Measurements from ENCODE around the gene KIF3A.

The KIF3A gene

GRCh38 chr5:132663771-132664695 is 73.3 kb downstream of the KIF3A start:
- no peaks in the 10 kb centered on the region for H4K20me1 ChIP-seq (ENCODE audit: control insufficient read depth, insufficient read depth, low read depth, low read length)
- no peaks in the 10 kb centered on the region for H3K9me3 ChIP-seq (ENCODE audit: control insufficient read depth, insufficient read depth, low read length)
- no peaks in the 10 kb centered on the region for H3K4me1 ChIP-seq (ENCODE audit: control insufficient read depth, low read length)
- H3K79me2 ChIP-seq (ENCODE audit: control insufficient read depth, low read length) = no peaks in the 10 kb centered on the region
- no peaks in the 10 kb centered on the region for H3F3A ChIP-seq (ENCODE audit: control insufficient read depth, insufficient read depth)
- H3K4me3 ChIP-seq (ENCODE audit: low read length) = no peak overlapping the region
- H3K4me2 ChIP-seq (ENCODE audit: low read length) = no peak overlapping the region
- TF ChIP-seq EZH2phosphoT487 (IDR thresholded peaks at IDR 0.05; ENCODE audit: borderline replicate concordance, low read length) (no peak), CTCF (IDR thresholded peaks at IDR 0.05; ENCODE audit: low read depth, low read length, poor library complexity, severe bottlenecking) (no peak)
- no peaks in the 10 kb centered on the region for H3K27me3 ChIP-seq (ENCODE audit: control insufficient read depth, low read length)
- no peak overlapping the region for H3K27ac ChIP-seq (ENCODE audit: low read depth, low read length)
- no peaks in the 10 kb centered on the region for H3K36me3 ChIP-seq (ENCODE audit: control insufficient read depth, low read length)
- no peaks in the 10 kb centered on the region for H3K9me2 ChIP-seq (replicated peaks; ENCODE audit: control insufficient read depth, low read length)

- H3K27me3 ChIP-seq (ENCODE audit: control insufficient read depth, low read length) = no peaks in the 10 kb centered on the region
- TF ChIP-seq CTCF (IDR thresholded peaks at IDR 0.05; ENCODE audit: low read depth, low read length, poor library complexity, severe bottlenecking) (no peak), EZH2phosphoT487 (IDR thresholded peaks at IDR 0.05; ENCODE audit: borderline replicate concordance, low read length) (no peak)
- no peaks in the 10 kb centered on the region for H3K9me2 ChIP-seq (replicated peaks; ENCODE audit: control insufficient read depth, low read length)
- H3K36me3 ChIP-seq (ENCODE audit: control insufficient read depth, low read length) = no peaks in the 10 kb centered on the region
- H3K4me3 ChIP-seq (ENCODE audit: low read length) = no peak overlapping the region
- H3K4me1 ChIP-seq (ENCODE audit: control insufficient read depth, low read length) = no peaks in the 10 kb centered on the region
- H3F3A ChIP-seq (ENCODE audit: control insufficient read depth, insufficient read depth) = no peaks in the 10 kb centered on the region
- H3K4me2 ChIP-seq (ENCODE audit: low read length) = no peak overlapping the region
- H3K79me2 ChIP-seq (ENCODE audit: control insufficient read depth, low read length) = no peaks in the 10 kb centered on the region
- H4K20me1 ChIP-seq (ENCODE audit: control insufficient read depth, insufficient read depth, low read depth, low read length) = no peaks in the 10 kb centered on the region
- no peaks in the 10 kb centered on the region for H3K9me3 ChIP-seq (ENCODE audit: control insufficient read depth, insufficient read depth, low read length)
- H3K27ac ChIP-seq (ENCODE audit: low read depth, low read length) = no peak overlapping the region
These were observed 74.2 kb downstream of the KIF3A start for GRCh38 chr5:132662925-132663770.

- TF ChIP-seq EZH2phosphoT487 (IDR thresholded peaks at IDR 0.05; ENCODE audit: borderline replicate concordance, low read length) (no peak), CTCF (IDR thresholded peaks at IDR 0.05; ENCODE audit: low read depth, low read length, poor library complexity, severe bottlenecking) (no peak)
- Histone ChIP-seq H3K9me3 (ENCODE audit: control insufficient read depth, insufficient read depth, low read length) (no peaks in the 10 kb centered on the region), H3K36me3 (ENCODE audit: control insufficient read depth, low read length) (no peaks in the 10 kb centered on the region), H3F3A (ENCODE audit: control insufficient read depth, insufficient read depth) (no peaks in the 10 kb centered on the region), H3K79me2 (ENCODE audit: control insufficient read depth, low read length) (no peaks in the 10 kb centered on the region), H3K9me2 (replicated peaks; ENCODE audit: control insufficient read depth, low read length) (no peaks in the 10 kb centered on the region), H3K27me3 (ENCODE audit: control insufficient read depth, low read length) (no peaks in the 10 kb centered on the region), H4K20me1 (ENCODE audit: control insufficient read depth, insufficient read depth, low read depth, low read length) (no peaks in the 10 kb centered on the region), H3K4me2 (ENCODE audit: low read length) (no peak overlapping the region), H3K27ac (ENCODE audit: low read depth, low read length) (no peak overlapping the region), H3K4me1 (ENCODE audit: control insufficient read depth, low read length) (no peaks in the 10 kb centered on the region), H3K4me3 (ENCODE audit: low read length) (no peak overlapping the region)
These were observed 75.3 kb downstream of the KIF3A start for GRCh38 chr5:132662004-132662401.
